HG03565 (cell line): ENCODE measurements around the gene TASOR2.

Experiments used
- ATAC-seq: cut with Tn5 transposase; IDR thresholded peaks from one replicate; pipeline ENCODE4 v1.9.1; 2021; ENCODE audit warnings: mild to moderate bottlenecking, moderate library complexity; ENCODE audit not compliant: unreplicated experiment

The TASOR2 gene

DNA sequence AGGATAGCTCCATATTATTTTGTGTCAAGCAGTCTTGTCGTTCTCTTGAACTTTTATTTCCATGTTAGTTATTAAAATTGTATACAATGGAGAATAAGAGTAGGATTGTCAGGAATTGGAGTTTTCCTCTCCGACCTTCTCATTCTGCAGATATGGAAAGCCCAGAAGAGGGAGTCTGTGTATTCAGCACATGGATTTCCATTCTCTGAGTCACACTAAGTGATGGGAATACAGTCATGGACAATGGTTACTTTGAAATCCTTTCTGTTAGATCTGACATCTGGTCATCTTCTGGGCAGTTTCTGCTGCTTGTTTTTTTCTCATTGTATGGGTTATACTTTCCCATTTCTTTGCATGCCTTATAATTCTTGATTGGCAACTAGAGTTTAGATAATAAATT lies 5.0 kb upstream of the TASOR2 start:
- no peak for ATAC-seq

DNA sequence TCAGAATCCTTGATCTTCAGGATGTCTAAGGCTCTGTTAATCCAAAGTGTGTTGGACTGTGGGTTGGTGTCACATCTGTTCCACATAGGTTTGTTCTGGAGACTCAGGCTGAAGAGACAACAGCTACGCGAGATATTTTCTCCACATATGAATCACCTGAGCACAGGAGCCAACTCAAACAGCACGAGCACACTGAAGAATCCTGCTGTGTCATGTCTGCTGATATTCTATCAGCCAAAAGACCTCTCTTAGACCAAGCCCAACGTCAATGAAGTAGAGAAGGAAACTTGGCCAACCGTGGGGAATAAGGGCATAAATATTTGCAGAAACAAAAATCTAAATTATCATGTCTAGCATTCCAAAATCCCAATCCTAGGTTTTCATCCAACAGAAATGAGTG lies 2.7 kb upstream of the TASOR2 start:
- no peak for ATAC-seq

DNA sequence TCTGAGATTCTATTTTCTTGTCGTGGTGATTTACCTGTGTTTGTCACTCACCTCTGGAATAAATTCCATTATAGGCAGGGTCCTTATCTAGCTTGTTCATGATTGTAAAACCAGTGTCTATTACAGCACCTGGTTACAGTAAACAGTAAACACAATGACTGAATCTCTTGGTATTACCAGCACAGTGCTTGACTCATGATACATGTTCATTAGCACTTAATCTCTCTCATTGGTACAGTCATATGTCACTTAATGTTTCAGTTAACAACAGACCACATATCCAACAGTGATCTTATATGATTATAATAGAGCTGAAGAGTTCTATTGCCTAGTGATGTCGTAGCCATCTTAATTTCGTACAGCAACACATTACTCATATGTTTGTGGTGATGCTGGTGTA lies 1.6 kb upstream of the TASOR2 start:
- no peak for ATAC-seq

DNA sequence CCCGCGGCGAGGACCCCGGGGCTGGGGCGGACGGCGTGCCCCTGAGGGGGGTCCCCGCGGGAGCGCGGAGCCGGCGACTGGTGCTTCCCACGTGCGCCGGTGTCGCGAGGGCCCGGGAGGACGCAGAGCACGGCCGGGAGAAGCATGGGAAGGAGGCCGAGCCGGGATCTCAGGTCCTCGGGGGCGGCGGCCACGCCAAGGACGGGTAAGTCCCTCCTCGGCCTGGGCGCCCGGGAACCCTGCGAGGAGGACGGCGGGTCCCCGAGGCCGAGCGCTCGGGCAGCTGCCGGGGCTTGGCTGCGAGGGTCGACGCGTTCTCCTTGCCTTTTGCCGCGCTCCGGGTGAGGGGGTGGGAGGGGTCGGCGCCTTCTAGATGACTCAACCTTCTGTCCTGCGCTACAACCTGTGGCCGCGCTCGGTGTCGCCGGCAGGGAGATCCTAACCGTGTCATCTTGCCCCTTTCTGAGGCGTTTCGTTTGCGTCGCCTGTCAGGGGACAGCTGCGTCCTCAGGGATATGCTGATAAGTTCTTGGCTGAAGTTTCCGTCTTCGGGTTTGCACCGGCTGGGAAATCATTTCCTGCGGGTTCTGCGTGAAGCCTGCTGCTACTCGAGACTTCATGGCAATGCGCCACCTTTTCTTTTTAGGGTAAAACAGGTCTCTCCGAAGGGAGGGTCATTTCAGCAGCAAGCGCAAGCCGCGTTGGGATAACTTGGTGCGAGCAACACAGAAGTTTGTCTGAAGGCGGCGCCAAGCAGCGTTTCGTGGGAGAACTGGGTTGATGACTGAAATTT lies 529 bp downstream of the TASOR2 start:
- peak; percentile 32 for ATAC-seq

DNA sequence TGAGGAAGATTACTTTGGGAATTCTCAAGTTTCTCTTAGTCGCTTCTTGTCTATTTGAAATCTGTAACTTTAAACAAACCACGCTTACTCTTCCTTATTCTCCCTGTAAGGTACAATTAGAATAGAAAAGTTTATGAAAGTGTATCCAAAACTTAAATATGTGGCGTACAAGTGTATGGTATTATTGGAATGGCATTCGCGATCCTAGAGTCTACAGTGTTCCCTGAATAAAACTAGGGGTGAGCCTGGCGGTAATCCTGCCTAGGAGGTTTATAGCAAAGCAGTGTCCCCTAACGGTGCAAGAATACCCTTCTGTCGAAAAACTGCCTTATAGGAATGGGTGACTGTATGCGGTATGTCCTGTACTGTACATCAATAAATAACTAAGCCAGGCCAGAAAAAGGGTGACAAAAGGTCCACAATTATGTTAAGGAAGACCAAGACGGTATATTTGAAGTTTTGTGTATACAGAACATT lies 1.2 kb downstream of the TASOR2 start:
- no peak for ATAC-seq

DNA sequence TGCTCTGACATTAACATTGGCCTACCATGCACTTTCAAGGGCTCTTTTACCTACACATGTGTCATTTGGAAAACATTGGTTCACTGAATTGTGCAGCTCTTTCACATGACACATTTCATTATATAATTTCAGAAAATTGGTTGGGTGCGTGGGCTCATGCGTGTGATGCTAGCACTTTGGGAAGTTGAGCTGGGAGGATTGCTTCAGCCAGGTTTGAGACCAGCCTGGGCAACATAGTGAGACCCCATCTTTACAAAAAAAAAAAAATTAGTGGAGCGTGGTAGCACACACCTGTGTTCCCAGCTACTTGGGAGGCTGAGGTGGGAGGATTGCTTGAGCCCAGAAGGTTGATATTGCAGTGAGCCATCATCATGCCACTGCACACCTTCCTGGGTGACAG lies 3.9 kb downstream of the TASOR2 start:
- ATAC-seq = no peak

DNA sequence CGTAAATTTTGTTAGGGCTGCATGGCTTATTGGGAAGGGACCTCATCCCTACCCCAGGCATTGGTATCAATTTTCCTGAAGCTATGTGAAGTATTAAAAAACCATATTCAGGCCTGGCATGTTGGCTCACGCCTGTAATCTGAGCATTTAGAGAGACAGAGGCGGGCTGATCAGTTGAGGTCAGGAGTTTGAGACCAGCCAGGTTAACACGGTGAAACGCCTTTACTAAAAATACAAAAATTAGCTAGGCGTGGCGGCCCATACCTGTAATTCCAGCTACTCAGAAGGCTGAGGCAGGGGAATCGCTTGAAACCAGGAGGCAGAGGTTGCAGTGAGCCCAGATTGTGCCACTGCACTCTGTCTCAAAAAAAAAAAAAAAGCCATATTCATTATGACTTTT lies 7.1 kb downstream of the TASOR2 start:
- ATAC-seq = no peak

DNA sequence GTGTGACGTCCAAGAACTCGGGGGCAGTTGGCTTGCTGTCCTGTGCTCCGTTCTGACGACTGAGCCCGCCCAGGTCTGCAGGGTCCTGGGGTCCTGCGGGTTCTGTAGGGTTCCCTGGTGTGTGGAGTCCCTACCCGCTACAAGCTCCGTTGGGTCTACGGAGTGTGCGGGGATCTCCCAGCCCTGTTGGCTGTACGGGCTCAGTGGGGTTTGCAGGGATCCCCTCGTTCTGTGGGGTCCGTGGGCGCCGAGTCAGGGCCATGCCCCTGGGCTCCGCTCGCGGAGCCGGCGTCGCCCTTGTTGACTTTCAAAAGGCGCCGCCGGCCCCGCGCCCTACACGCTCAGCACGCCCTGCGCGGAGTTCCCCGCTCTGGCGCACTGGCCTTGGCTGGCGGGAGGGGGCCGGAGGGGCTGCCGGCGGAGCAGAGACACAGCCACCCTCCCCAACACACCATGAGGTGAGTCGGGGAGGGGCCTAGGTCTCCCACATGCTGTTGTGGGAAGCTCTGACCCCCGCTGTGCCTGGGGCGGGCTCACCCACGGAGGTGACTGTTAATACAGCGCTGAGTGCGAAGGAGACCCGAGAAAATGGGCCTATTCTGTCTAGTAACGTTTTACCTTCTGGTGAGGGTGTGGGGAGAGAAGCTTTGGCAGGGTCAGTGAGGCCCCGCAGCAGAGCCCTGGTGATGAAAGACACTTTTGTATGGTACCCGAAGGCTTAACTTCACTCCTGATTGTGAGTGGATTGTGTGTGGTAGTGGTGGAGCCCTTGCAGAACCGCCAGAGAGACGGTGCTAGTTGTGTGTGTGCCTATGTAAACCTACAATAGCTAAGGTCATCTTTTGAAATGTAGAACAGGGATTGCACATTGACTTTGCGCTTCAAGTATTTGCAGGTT lies 8.1 kb downstream of the TASOR2 start:
- ATAC-seq = peak; percentile 66

DNA sequence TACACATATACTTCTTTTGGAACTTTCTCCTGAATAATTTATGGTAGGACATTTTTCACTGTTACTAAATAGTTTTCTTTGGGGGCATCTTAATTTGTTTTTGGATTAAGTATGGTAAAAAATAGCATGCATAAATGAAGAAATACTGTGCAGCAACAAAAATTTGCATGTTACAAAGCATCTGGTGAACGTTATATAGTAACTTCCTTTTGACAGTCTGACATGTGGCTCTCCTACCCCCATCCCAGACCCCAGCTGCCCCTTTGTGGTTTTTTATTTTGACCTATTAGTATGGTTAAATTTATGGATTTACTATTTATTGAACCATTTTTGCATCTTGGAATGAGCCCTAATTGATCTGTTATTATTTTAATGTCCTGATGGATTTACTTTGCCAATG lies 9.9 kb downstream of the TASOR2 start:
- no peak for ATAC-seq

DNA sequence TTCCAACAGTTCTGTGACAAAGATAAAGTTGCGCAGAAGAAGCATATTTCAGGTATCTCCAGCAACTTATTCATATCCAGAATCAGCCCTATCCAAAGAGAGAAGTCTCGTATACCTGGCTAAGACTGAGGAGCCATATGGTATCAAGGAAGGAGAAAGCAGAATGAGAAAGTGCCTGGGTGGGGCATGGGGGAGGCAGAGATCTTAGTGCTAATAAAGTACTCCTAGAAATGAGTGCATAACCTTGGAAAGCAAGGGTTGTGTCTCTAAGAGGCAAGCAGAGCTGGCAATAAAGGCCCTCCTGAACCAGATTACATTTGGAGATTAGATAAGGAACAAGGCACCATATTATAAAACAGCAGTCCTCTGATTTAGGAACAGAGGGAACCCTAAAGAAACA lies 12.7 kb downstream of the TASOR2 start:
- ATAC-seq = no peak

DNA sequence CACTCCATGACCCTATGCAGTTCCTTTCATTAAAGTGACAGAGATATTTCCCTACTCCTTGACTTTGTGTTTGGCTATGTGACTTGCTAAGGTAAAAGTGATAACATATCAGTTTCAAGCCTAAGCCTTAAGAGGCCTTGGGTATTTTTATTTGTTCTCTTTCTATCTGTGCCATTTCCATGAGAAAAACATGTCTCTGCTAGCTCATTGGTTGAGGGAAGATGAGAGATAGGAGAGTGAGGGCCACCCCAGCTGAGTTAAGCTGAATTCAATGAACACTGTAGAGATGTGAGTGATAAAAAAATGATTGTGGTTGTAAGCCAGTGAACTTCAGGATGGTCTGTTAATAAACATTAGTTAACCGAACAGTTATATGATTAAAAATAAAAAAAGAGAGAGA lies 13.4 kb downstream of the TASOR2 start:
- ATAC-seq = no peak

DNA sequence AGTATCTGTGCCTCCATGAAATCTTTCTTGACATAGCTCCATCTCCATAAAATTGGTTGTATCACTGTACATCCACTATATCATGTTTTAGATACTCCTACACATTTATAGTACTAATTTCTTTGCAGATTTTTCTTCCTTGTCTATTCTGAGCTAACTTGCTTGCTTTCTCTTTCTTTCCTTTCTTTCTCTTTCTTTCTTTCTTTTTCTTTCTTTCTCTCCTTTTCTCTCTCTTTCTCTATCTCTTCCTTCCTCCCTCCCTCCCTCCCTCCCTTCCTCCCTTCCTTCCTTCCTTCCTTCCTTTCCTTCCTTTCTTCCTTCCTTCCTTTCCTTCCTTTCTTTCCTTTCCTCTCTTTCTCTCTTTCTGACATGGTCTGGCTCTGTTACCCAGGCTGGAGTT lies 23.7 kb downstream of the TASOR2 start:
- no peak for ATAC-seq

DNA sequence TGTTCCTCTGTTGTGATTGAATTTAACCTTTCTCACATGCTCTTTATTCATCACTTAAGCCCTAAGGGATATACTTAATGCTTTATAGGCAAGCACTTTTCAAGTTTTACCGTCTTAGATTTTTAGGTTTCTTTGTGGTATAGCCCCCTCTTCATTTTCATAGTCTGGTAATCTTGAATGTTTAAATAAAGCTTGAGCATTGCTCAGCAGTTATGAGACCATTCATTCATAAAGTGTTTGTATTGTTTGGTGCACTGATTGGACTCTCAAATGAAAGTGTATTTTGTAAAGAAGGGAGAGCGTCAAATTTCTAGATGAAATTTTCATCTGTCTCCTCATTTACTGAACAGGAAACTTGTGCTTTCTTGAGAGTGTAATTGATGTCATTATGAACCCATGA lies 25.2 kb downstream of the TASOR2 start:
- ATAC-seq = no peak

DNA sequence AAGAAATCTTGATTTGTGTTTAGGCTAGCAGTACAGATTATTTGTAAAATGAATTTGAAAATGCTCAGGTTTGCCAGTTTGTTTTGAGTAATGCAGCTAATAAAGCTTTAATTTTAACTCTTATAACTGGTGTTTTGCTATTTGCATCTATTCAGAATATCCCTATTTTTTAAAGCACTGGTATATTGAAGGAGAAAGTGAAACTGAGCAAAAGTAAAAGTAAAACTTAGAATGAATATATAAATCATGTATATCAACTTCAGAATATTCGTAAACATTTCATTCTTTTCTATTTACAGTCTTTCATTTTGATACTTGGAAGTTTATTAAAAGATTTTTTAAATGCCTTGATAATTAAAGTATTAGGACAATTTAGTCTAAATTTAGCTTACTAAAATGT lies 26.2 kb downstream of the TASOR2 start:
- ATAC-seq = no peak

DNA sequence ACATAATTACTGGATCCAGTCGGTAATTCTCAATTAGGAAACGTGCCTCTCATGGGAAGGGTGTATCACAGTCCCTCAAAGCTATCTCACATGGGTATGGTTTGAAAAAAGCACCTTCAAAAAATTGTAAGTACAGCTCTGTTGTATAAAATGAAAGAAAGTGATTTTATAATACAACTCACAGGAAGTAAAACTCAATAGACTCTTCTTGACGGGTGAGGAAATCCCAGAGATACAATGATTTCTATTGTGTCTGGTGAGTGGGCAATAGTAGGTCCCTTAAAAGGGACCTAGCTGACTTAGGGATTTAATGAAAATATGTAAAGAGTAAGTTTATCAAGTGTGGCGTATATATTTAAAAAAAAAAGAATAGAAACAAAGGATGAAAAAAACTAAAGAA lies 27.0 kb downstream of the TASOR2 start:
- ATAC-seq = no peak

DNA sequence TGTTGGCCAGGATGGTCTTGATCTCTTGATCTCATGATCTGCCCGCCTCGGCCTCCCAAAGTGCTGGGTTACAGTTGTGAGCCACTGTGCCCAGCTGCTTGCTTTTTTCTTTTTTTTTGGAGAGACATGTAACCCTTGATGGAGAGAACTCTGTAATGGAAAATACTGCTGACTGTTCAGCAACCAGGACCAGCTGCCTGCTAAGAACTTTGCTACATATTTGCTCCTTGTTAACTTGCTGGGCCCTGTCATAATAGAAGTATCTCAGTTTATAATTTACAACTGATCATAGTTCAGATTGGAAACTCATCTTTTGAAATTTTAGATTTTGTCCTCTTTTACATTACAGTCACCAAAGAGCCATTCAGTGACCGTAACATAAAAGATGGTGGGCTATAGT lies 34.9 kb downstream of the TASOR2 start:
- no peak for ATAC-seq

DNA sequence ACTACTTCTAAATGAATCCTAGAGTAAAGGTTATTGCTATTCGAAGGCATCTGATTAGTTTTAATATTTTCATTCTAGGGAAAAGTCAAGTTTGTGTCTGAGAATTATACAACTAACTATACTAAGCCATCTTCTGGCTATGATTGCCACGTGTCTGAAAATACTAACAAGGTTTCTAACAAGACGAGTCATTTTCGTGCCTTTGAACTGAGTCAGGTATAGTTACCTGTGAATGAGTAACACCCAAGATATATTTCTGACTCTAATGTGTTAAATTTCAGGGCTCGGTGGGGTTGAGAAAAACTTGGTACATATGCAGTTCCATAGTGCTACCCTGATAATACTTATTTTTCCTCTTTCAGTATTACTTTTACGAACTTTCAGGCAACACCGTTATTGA lies 35.5 kb downstream of the TASOR2 start:
- no peak for ATAC-seq

DNA sequence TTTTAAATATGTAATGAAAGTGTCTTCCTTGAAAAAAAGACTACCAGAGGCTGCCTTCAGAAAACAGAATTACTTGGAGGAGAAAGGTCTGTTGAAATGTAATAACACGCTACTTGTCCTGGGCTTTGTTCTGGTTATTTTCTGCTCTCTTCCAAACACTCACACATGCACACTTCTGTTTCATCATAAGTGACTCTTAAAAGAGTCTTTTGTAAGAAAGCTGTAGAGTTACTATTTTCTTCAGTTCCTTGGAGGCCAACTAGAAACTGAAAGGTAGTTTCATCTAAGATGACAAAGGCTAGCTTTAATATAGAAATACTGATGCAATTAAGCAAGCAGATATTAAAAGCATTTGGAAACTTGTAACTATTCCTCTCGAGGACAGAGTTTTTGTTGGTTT lies 39.1 kb downstream of the TASOR2 start:
- ATAC-seq = no peak

DNA sequence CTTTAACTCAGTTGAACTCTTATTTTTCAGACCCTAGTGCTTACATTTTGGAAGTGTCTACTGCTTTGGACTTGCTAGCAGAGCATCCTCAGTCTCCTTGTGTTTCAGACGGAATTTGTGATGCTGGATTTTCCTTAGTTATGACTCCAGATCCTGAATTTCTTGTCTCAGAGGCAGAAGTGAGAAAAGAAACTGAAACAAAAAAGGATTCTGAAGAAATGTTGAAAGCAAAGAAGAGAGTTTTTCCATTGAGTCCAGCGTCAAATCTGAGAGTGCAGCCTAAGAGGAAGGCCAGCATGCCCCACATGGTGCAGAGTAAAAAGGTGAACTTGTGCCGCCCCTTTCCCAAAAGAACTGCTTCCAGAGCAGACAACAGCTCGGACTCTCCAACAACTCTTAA lies 46.1 kb downstream of the TASOR2 start:
- ATAC-seq = no peak

DNA sequence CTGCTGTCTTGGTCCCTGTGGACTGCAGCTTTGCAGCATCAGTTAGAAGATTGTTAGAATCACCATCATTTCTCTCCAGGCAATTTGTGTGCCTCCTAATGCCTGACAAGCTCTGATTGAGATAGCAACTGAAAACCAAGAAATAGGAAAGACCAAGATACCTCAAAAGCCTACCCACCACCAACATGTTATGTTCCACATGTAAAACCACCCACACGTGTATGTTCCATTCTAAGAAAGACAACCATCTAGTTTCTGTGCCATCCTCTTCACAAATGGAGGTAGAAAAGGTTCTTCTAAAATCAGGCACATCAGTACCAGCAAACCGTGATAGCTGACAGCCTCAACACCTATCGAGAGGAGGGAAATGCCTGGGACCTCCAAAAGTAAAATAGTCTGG lies 46.9 kb downstream of the TASOR2 start:
- no peak for ATAC-seq

DNA sequence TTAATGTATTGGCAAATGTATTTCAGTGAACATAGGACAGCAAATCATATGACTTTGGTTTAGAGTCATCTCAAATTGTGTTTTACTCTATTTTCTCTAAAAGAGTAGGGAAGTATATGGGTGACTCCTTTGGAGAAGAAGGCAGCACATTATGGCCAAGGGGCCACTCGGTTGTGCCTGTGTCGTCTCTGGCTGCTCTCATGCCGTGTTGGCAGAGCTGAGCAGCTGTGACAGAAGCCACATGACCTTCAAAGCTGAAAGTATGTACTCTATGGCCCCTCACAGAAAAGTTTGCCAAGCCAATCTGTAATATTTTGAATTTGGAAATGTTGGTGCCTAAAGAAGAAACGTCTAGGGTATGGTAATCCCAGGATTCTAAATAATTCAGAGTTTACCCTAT lies 47.5 kb downstream of the TASOR2 start:
- ATAC-seq = no peak
